Fibroblast of pulmonary artery (primary cell): ENCODE measurements around the gene LRRC37A2.
A peak's percentile ranks its signal among the peaks of the same experiment; 100 is the strongest.
"Not testable (repeated sequence)": the region's sequence is repeated elsewhere in the genome, so short reads cannot be mapped to it uniquely, and the experiment has no call there.

Experiments
- DNase-seq: peaks from one replicate; pipeline ENCODE4 v3.0.0-alpha.2; 2010; ENCODE audit warnings: low read depth
- H3K4me3 ChIP-seq: replicated peaks from 2 replicates; pipeline ENCODE4 v1.5.1; 2011; ENCODE audit warnings: low read depth, mild to moderate bottlenecking, control low read depth, low read length, moderate library complexity

LRRC37A2 gene

GRCh38 chr17:46512168-46512567, at the start of gene LRRC37A2:
TSS of gene LRRC37A2 (plus strand) at chr17:46512468. CDS start at chr17:46512713, 245 bp downstream.
- H3K4me3 ChIP-seq, DNase-seq: not testable (repeated sequence)

GRCh38 chr17:46467618-46468017, 44.6 kb upstream of the LRRC37A2 start:
- not testable (repeated sequence) for H3K4me3 ChIP-seq, DNase-seq

GRCh38 chr17:46474489-46474888, 37.8 kb upstream of the LRRC37A2 start:
- DNase-seq: not testable (repeated sequence)

GRCh38 chr17:46475583-46475982, 36.7 kb upstream of the LRRC37A2 start:
- not testable (repeated sequence) for DNase-seq

More at GRCh38 chr17:46474489-46474888, 37.8 kb upstream of the LRRC37A2 start:
- H3K4me3 ChIP-seq: not testable (repeated sequence)

GRCh38 chr17:46478823-46479222, 33.4 kb upstream of the LRRC37A2 start:
- H3K4me3 ChIP-seq, DNase-seq: not testable (repeated sequence)

More at GRCh38 chr17:46475583-46475982, 36.7 kb upstream of the LRRC37A2 start:
- not testable (repeated sequence) for H3K4me3 ChIP-seq

- not testable (repeated sequence) for DNase-seq, H3K4me3 ChIP-seq
Measured at GRCh38 chr17:46481310-46481709, 31.0 kb upstream of the LRRC37A2 start.

- not testable (repeated sequence) for H3K4me3 ChIP-seq, DNase-seq
Measured at GRCh38 chr17:46492021-46492420, 20.2 kb upstream of the LRRC37A2 start.

- DNase-seq, H3K4me3 ChIP-seq: not testable (repeated sequence)
Measured at GRCh38 chr17:46499437-46500139, 12.7 kb upstream of the LRRC37A2 start.

GRCh38 chr17:46505896-46506295, 6.4 kb upstream of the LRRC37A2 start:
- DNase-seq, H3K4me3 ChIP-seq: not testable (repeated sequence)

GRCh38 chr17:46534716-46535115, 22.4 kb downstream of the LRRC37A2 start:
- not testable (repeated sequence) for DNase-seq

GRCh38 chr17:46548607-46549006, 36.3 kb downstream of the LRRC37A2 start:
- not testable (repeated sequence) for DNase-seq, H3K4me3 ChIP-seq

More at GRCh38 chr17:46534716-46535115, 22.4 kb downstream of the LRRC37A2 start:
- not testable (repeated sequence) for H3K4me3 ChIP-seq

- H3K4me3 ChIP-seq, DNase-seq: not testable (repeated sequence)
Measured at GRCh38 chr17:46559155-46559554, 46.9 kb downstream of the LRRC37A2 start.

GRCh38 chr17:46560048-46560447, 47.8 kb downstream of the LRRC37A2 start:
- DNase-seq, H3K4me3 ChIP-seq: not testable (repeated sequence)

GRCh38 chr17:46566284-46566683, 54.0 kb downstream of the LRRC37A2 start:
- H3K4me3 ChIP-seq, DNase-seq: not testable (repeated sequence)

- DNase-seq: not testable (repeated sequence)
Measured at GRCh38 chr17:46566980-46567379, 54.7 kb downstream of the LRRC37A2 start.

GRCh38 chr17:46571796-46572195, 59.5 kb downstream of the LRRC37A2 start:
- not testable (repeated sequence) for H3K4me3 ChIP-seq, DNase-seq

More at GRCh38 chr17:46566980-46567379, 54.7 kb downstream of the LRRC37A2 start:
- not testable (repeated sequence) for H3K4me3 ChIP-seq

- not testable (repeated sequence) for DNase-seq
- H3K4me3 ChIP-seq: peak within 1 kb of the TSS; percentile 19
Measured at GRCh38 chr17:46579083-46580075, 67.1 kb downstream of the LRRC37A2 start, which contains the start of gene ARL17A. TSS of gene ARL17A (minus strand) at chr17:46579691. CDS start at chr17:46576322, 3,369 bp downstream.

GRCh38 chr17:46580082-46580481, 67.8 kb downstream of the LRRC37A2 start:
- peak overlapping the region; percentile 19 for H3K4me3 ChIP-seq
- not testable (repeated sequence) for DNase-seq

GRCh38 chr17:46585444-46585843, 73.2 kb downstream of the LRRC37A2 start:
- not testable (repeated sequence) for DNase-seq, H3K4me3 ChIP-seq
